Measurements from ENCODE around the gene JHY.

DNA sequence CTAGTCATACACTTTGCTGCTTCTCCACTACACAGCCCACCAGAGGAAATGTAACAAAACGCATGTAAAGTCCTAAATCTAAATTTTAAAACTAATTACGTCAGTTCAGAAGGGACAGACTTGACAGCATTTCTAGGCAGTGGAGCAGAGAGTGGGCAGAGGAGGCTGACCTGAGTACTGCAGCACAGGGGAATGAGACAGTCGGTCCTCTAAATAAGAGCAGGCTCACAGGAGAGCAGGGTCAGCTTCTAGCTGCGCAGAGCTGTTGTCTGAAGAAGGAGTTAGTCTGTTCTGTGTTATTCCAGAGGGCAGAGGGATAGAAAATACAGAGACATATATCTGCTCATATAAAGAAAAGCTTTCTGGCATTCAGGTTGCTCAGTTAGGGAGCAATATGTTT is 40.3 kb downstream of the JHY start:
- TF ChIP-seq, protein P1, sequence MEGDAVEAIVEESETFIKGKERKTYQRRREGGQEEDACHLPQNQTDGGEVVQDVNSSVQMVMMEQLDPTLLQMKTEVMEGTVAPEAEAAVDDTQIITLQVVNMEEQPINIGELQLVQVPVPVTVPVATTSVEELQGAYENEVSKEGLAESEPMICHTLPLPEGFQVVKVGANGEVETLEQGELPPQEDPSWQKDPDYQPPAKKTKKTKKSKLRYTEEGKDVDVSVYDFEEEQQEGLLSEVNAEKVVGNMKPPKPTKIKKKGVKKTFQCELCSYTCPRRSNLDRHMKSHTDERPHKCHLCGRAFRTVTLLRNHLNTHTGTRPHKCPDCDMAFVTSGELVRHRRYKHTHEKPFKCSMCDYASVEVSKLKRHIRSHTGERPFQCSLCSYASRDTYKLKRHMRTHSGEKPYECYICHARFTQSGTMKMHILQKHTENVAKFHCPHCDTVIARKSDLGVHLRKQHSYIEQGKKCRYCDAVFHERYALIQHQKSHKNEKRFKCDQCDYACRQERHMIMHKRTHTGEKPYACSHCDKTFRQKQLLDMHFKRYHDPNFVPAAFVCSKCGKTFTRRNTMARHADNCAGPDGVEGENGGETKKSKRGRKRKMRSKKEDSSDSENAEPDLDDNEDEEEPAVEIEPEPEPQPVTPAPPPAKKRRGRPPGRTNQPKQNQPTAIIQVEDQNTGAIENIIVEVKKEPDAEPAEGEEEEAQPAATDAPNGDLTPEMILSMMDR (IDR thresholded peaks at IDR 0.05; ENCODE audit: low read length): no peak
- TF ChIP-seq EZH2 (IDR thresholded peaks at IDR 0.05; ENCODE audit: borderline replicate concordance, low read length): no peak
